Measurements from ENCODE around the gene COX10.
"Not testable (repeated sequence)": the region's sequence is repeated elsewhere in the genome, so short reads cannot be mapped to it uniquely, and the experiment has no call there.

DNA sequence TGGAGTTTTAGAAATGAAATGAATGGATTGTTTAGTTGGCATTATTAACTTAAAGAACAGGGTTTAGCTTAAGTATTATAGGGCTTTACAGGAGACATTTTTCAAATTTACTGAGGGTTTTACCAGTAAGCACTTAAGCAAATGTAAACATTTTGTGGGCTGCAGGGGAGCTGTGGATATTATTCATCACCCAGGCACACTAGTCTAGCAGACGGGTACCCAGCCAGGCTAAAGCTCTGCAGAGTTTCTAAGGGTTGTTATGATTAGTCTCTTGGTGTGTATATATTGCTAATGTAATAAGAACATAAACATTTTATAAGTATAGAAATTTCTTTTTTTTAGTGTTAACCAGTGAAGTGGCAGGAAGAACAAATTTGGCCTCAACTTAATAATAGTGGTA lies 110.6 kb downstream of the COX10 start:
- TF ChIP-seq, protein P1, sequence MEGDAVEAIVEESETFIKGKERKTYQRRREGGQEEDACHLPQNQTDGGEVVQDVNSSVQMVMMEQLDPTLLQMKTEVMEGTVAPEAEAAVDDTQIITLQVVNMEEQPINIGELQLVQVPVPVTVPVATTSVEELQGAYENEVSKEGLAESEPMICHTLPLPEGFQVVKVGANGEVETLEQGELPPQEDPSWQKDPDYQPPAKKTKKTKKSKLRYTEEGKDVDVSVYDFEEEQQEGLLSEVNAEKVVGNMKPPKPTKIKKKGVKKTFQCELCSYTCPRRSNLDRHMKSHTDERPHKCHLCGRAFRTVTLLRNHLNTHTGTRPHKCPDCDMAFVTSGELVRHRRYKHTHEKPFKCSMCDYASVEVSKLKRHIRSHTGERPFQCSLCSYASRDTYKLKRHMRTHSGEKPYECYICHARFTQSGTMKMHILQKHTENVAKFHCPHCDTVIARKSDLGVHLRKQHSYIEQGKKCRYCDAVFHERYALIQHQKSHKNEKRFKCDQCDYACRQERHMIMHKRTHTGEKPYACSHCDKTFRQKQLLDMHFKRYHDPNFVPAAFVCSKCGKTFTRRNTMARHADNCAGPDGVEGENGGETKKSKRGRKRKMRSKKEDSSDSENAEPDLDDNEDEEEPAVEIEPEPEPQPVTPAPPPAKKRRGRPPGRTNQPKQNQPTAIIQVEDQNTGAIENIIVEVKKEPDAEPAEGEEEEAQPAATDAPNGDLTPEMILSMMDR (IDR thresholded peaks at IDR 0.05 in 8 of 11, conservative IDR thresholded peaks at IDR 0.05 in 3 of 11): not testable (repeated sequence)
- not testable (repeated sequence) for TF ChIP-seq POLR2AphosphoS5 (IDR thresholded peaks at IDR 0.05)

Measured in spleen (tissue), 7 donors.